Loucy (cell line): Measurements from ENCODE around the gene RIMBP2.

ENCODE experiments used
- H2AFZ ChIP-seq: fragments of 200-600 bp; sonication (generic); 2 replicates; pipeline ENCODE4 v1.6.0; 2016; ENCODE audit warnings: antibody characterized with exemption, mild to moderate bottlenecking, low read length, moderate library complexity
- H3F3A ChIP-seq: fragments of 200-600 bp; 2 replicates; pipeline ENCODE4 v1.6.0; 2016; ENCODE audit warnings: antibody characterized with exemption, low read depth, mild to moderate bottlenecking
- H3K27me3 ChIP-seq: fragments of 200-600 bp; sonication (generic); 2 replicates; pipeline ENCODE4 v1.6.1; 2014; ENCODE audit warnings: low read length, mild to moderate bottlenecking; ENCODE audit not compliant: insufficient read depth, poor library complexity, severe bottlenecking
- H3K36me3 ChIP-seq: fragments of 200-600 bp; sonication (generic); 2 replicates; pipeline ENCODE4 v1.6.1; 2016; ENCODE audit warnings: low read length; ENCODE audit not compliant: insufficient read depth
- H3K4me1 ChIP-seq: fragments of 200-600 bp; sonication (generic); 2 replicates; pipeline ENCODE4 v1.5.1; 2014; ENCODE audit warnings: low read length, mild to moderate bottlenecking; ENCODE audit not compliant: insufficient read depth, poor library complexity, severe bottlenecking
- H3K4me2 ChIP-seq: fragments of 200-600 bp; sonication (generic); 2 replicates; pipeline ENCODE4 v1.6.0; 2014; ENCODE audit warnings: antibody characterized with exemption, low read length, low read depth, mild to moderate bottlenecking; ENCODE audit not compliant: poor library complexity, severe bottlenecking
- H3K4me3 ChIP-seq: fragments of 200-600 bp; sonication (generic); 2 replicates; pipeline ENCODE4 v1.5.1; 2014; ENCODE audit warnings: low read length, mild to moderate bottlenecking, mixed read lengths; ENCODE audit not compliant: poor library complexity, severe bottlenecking
- H3K79me2 ChIP-seq: fragments of 200-600 bp; sonication (generic); 2 replicates; pipeline ENCODE4 v1.6.1; 2014; ENCODE audit warnings: low read length; ENCODE audit not compliant: insufficient read depth
- H3K9ac ChIP-seq: fragments of 200-600 bp; sonication (generic); 2 replicates; pipeline ENCODE4 v1.6.0; 2014; ENCODE audit warnings: mild to moderate bottlenecking, low read depth, low read length, moderate library complexity; ENCODE audit not compliant: poor library complexity, severe bottlenecking
- H3K9me2 ChIP-seq: fragments of 200-600 bp; sonication (generic); replicated peaks from 2 replicates; pipeline ENCODE4 v1.6.1; 2016; ENCODE audit warnings: low read depth, low read length, mixed read lengths
- H3K9me3 ChIP-seq: fragments of 200-600 bp; sonication (generic); 2 replicates; pipeline ENCODE4 v1.6.1; 2014; ENCODE audit warnings: mild to moderate bottlenecking, antibody characterized with exemption, low read length, low read depth; ENCODE audit not compliant: insufficient read depth
- H4K20me1 ChIP-seq: fragments of 200-600 bp; sonication (generic); 2 replicates; pipeline ENCODE4 v1.6.0; 2014; ENCODE audit warnings: antibody characterized with exemption, low read length, mild to moderate bottlenecking; ENCODE audit not compliant: insufficient read depth, poor library complexity, severe bottlenecking
- CTCF ChIP-seq: fragments of 200-600 bp; sonication (generic); conservative IDR thresholded peaks from 2 replicates; pipeline ENCODE4 v1.5.1; 2014; ENCODE audit warnings: mild to moderate bottlenecking, antibody characterized with exemption, low read length
- EZH2phosphoT487 ChIP-seq: fragments of 200-600 bp; IDR thresholded peaks from 2 replicates; pipeline ENCODE4 v1.6.1; 2018; ENCODE audit warnings: antibody characterized with exemption, mild to moderate bottlenecking, moderate library complexity, borderline replicate concordance

Gene RIMBP2

GRCh38 chr12:130455161-130455560 is 260.9 kb downstream of the RIMBP2 start:
- H3K79me2 ChIP-seq, result no peaks in the 10 kb centered on the region
- no peaks in the 10 kb centered on the region for H4K20me1 ChIP-seq
- no peaks in the 10 kb centered on the region; the same call in 1 of the 2 replicates for H3K9me3 ChIP-seq
- H3F3A ChIP-seq, result no peaks in the 10 kb centered on the region
- no peak overlapping the region for H2AFZ ChIP-seq
- no peak overlapping the region for H3K9ac ChIP-seq
- no peak overlapping the region for H3K4me2 ChIP-seq
- no peaks in the 10 kb centered on the region for H3K9me2 ChIP-seq
- H3K4me1 ChIP-seq, result no peaks in the 10 kb centered on the region
- H3K4me3 ChIP-seq, result no peak overlapping the region
- no peaks in the 10 kb centered on the region for H3K36me3 ChIP-seq
- TF ChIP-seq CTCF, result no peak
- TF ChIP-seq EZH2phosphoT487, result no peak
- H3K27me3 ChIP-seq, result no peaks in the 10 kb centered on the region

DNA sequence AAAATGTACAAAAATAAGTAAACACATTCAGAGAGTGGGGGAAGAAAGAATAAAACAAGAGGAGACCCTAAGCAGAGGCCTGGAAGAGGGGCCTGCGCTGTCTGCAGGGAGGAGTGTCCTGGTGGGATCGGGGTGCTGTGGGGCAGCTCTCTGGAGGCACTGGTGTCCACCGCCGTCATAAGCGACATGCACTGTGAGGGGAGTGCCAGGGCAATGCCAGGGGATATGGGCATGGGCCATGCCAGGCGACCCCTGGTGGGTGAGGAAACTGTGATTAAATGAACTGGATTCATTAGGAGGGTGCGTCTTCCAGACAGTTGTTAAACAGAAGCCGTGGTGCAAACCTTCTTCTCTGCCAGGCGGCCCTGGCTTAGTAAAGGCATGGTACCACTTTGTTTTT is 261.8 kb downstream of the RIMBP2 start:
- H3K27me3 ChIP-seq, result no peaks in the 10 kb centered on the region

GRCh38 chr12:130452546-130452945 is 263.6 kb downstream of the RIMBP2 start:
- H4K20me1 ChIP-seq, result no peaks in the 10 kb centered on the region
- no peaks in the 10 kb centered on the region for H3K4me1 ChIP-seq
- no peak overlapping the region for H2AFZ ChIP-seq
- H3F3A ChIP-seq, result no peaks in the 10 kb centered on the region
- no peak overlapping the region for H3K9ac ChIP-seq
- H3K9me3 ChIP-seq, result peaks cover 7% of the 10 kb centered on the region; the same call in 1 of the 2 replicates
- no peaks in the 10 kb centered on the region for H3K9me2 ChIP-seq
- H3K4me3 ChIP-seq, result no peak overlapping the region
- no peak overlapping the region for H3K4me2 ChIP-seq
- H3K27me3 ChIP-seq, result no peaks in the 10 kb centered on the region
- H3K36me3 ChIP-seq, result no peaks in the 10 kb centered on the region
- TF ChIP-seq CTCF (no peak), EZH2phosphoT487 (no peak)
- H3K79me2 ChIP-seq, result no peaks in the 10 kb centered on the region

More for the DNA sequence above, 261.8 kb downstream of the RIMBP2 start:
- no peaks in the 10 kb centered on the region for H3K79me2 ChIP-seq
- no peak overlapping the region for H2AFZ ChIP-seq
- H3K9me2 ChIP-seq, result no peaks in the 10 kb centered on the region
- H3K4me1 ChIP-seq, result no peaks in the 10 kb centered on the region
- no peak overlapping the region for H3K4me3 ChIP-seq
- H3K9ac ChIP-seq, result no peak overlapping the region
- H3K4me2 ChIP-seq, result no peak overlapping the region
- TF ChIP-seq EZH2phosphoT487, result no peak
- no peak for TF ChIP-seq CTCF
- no peaks in the 10 kb centered on the region for H4K20me1 ChIP-seq
- peaks cover 7% of the 10 kb centered on the region; the same call in 1 of the 2 replicates for H3K9me3 ChIP-seq
- no peaks in the 10 kb centered on the region for H3F3A ChIP-seq
- H3K36me3 ChIP-seq, result no peaks in the 10 kb centered on the region
